SK-N-SH (cell line): Measurements from ENCODE around the gene FUT4. TPM values are rescaled to one million over a fixed set of nuclear protein-coding genes. Genes with fewer than 3 reads are reported as not detected.
A peak's percentile ranks its signal among the peaks of the same experiment; 100 is the strongest.

ENCODE experiments used
- CTCF ChIA-PET: fragments of 300-600, 350-600 bp; formaldehyde crosslinking; extraction: SDS; loops from one replicate; lab custom pipeline; 2021; lab: Yijun Ruan, JAX
- POLR2A ChIA-PET: fragments of 350-600 bp; sonication (Branson Sonifier 250); formaldehyde crosslinking; extraction: SDS; loops from one replicate; lab custom pipeline; 2020; ENCODE audit warnings: antibody characterized with exemption, inconsistent platforms; lab: Yijun Ruan, JAX
- DNase-seq: peaks from one replicate; pipeline ENCODE4 v3.0.0; 2012
- H2AFZ ChIP-seq: fragments of 200-600 bp; sonication (generic); 2 replicates; pipeline ENCODE4 v1.8.1; 2016; ENCODE audit warnings: antibody characterized with exemption, mild to moderate bottlenecking, low read depth
- H3F3A ChIP-seq: fragments of 200-600 bp; sonication (generic); replicated peaks from 2 replicates; pipeline ENCODE3; 2016; ENCODE audit warnings: antibody characterized with exemption, mild to moderate bottlenecking; ENCODE audit not compliant: insufficient read depth
- H3K27ac ChIP-seq, 2 experiments: fragments of 200-500 bp in 1 of 2; fragments of 200-600 bp in 1 of 2; sonication (Bioruptor generic) in 1 of 2; sonication (generic), shearing (Covaris generic) in 1 of 2; 2 replicates each; pipeline versions ENCODE4 v1.5.1 to v1.6.1; 2014 to 2016; ENCODE audit warnings: low read depth in 2 of 2, inconsistent platforms in 1 of 2, low read length in 1 of 2, mild to moderate bottlenecking in 1 of 2, mixed read lengths in 1 of 2
- H3K27me3 ChIP-seq: fragments of 200-600 bp; sonication (generic), shearing (Covaris generic); 2 replicates; pipeline ENCODE4 v1.6.1; 2016; ENCODE audit warnings: mixed run types; ENCODE audit not compliant: insufficient read depth
- H3K36me3 ChIP-seq, 2 experiments: fragments of 200-500 bp in 1 of 2; fragments of 200-600 bp in 1 of 2; sonication (Bioruptor generic) in 1 of 2; sonication (generic) in 1 of 2; replicated peaks in 1 of 2; 2 replicates each; pipeline versions ENCODE3 to v1.5.1; 2014 to 2016; ENCODE audit warnings: low read length in 1 of 2, mild to moderate bottlenecking in 1 of 2; ENCODE audit not compliant: insufficient read depth in 2 of 2, control insufficient read depth in 1 of 2
- H3K4me1 ChIP-seq, 2 experiments: fragments of 200-500 bp in 1 of 2; fragments of 200-600 bp in 1 of 2; sonication (Bioruptor generic) in 1 of 2; sonication (generic), shearing (Covaris generic) in 1 of 2; 2 replicates each; pipeline versions ENCODE4 v1.5.1 to v1.6.1; 2014 to 2016; ENCODE audit warnings: low read depth in 1 of 2, low read length in 1 of 2, mixed run types in 1 of 2; ENCODE audit not compliant: insufficient read depth in 2 of 2, control insufficient read depth in 1 of 2
- H3K4me2 ChIP-seq: fragments of 200-600 bp; sonication (generic), shearing (Covaris generic); 2 replicates; pipeline ENCODE4 v1.6.1; 2017; ENCODE audit warnings: mixed run types
- H3K4me3 ChIP-seq, 2 experiments: fragments of 200-500 bp in 1 of 2; fragments of 200-600 bp in 1 of 2; sonication (Bioruptor generic) in 1 of 2; sonication (generic), shearing (Covaris generic) in 1 of 2; 2 replicates each; pipeline versions ENCODE4 v1.5.1 to v1.8.1; 2014 to 2016; ENCODE audit warnings: low read depth in 2 of 2, inconsistent platforms in 1 of 2, low read length in 1 of 2, mild to moderate bottlenecking in 1 of 2, mixed read lengths in 1 of 2, moderate library complexity in 1 of 2
- H3K79me2 ChIP-seq: fragments of 200-600 bp; sonication (generic); 2 replicates; pipeline ENCODE4 v1.8.1; 2017; ENCODE audit warnings: mild to moderate bottlenecking; ENCODE audit not compliant: insufficient read depth
- H3K9ac ChIP-seq: fragments of 200-600 bp; sonication (generic); 2 replicates; pipeline ENCODE4 v1.6.1; 2017; ENCODE audit warnings: mixed run types
- H3K9me2 ChIP-seq: fragments of 200-600 bp; sonication (generic); 2 replicates; pipeline ENCODE4 v1.6.1; 2017; ENCODE audit warnings: mixed run types
- H3K9me3 ChIP-seq: fragments of 200-600 bp; sonication (generic); 2 replicates; pipeline ENCODE4 v1.6.1; 2017; ENCODE audit warnings: mixed run types, mild to moderate bottlenecking, moderate library complexity
- H4K20me1 ChIP-seq: fragments of 200-600 bp; sonication (generic); 2 replicates; pipeline ENCODE4 v1.6.1; 2017; ENCODE audit warnings: mild to moderate bottlenecking, mixed run types; ENCODE audit not compliant: insufficient read depth
- CHD2 ChIP-seq: fragments of 150-350 bp; IDR thresholded peaks from 2 replicates; pipeline ENCODE4 v1.6.1; 2018; ENCODE audit warnings: low read length; ENCODE audit not compliant: partially characterized antibody
- EZH2phosphoT487 ChIP-seq: fragments of 200-600 bp; sonication (generic); IDR thresholded peaks from 2 replicates; pipeline ENCODE4 v1.6.1; 2017; ENCODE audit warnings: low read depth, mixed run types, mild to moderate bottlenecking, antibody characterized with exemption, moderate library complexity, borderline replicate concordance
- FOXJ3 ChIP-seq: sonication (generic); formaldehyde crosslinking; IDR thresholded peaks from 2 replicates; pipeline ENCODE4 v1.5.1; 2020; ENCODE audit warnings: mild to moderate bottlenecking, missing genetic modification reagents
- GABPA ChIP-seq: IDR thresholded peaks from 2 replicates; pipeline ENCODE4 v1.4.0; 2012; ENCODE audit warnings: low read depth, mild to moderate bottlenecking
- GATA2 ChIP-seq: sonication (generic); formaldehyde crosslinking; IDR thresholded peaks from 2 replicates; pipeline ENCODE4 v1.5.0; 2020; ENCODE audit warnings: mild to moderate bottlenecking, missing genetic modification reagents
- IRF3 ChIP-seq: fragments of 150-350 bp; IDR thresholded peaks from 2 replicates; pipeline ENCODE4 v1.6.1; 2016; ENCODE audit warnings: mild to moderate bottlenecking, low read depth, low read length
- JUND ChIP-seq: IDR thresholded peaks from 2 replicates; pipeline ENCODE4 v1.4.0; 2012
- MAX ChIP-seq: IDR thresholded peaks from 2 replicates; pipeline ENCODE4 v1.4.0; 2012; ENCODE audit warnings: low read depth
- MXI1 ChIP-seq: IDR thresholded peaks from 2 replicates; pipeline ENCODE4 v1.6.1; 2012; ENCODE audit warnings: mild to moderate bottlenecking, low read depth, low read length, improper control_type of control experiment
- NFIC ChIP-seq: IDR thresholded peaks from 2 replicates; pipeline ENCODE4 v1.4.0; 2012; ENCODE audit warnings: borderline replicate concordance
- PBX3 ChIP-seq: IDR thresholded peaks from 2 replicates; pipeline ENCODE4; 2012
- RAD21 ChIP-seq: IDR thresholded peaks from 2 replicates; pipeline ENCODE4 v1.6.1; 2012; ENCODE audit warnings: mild to moderate bottlenecking, low read length
- RFX5 ChIP-seq: IDR thresholded peaks from 2 replicates; pipeline ENCODE4 v1.6.1; 2012; ENCODE audit warnings: mild to moderate bottlenecking, improper control_type of control experiment, low read length
- RXRA ChIP-seq: IDR thresholded peaks from 2 replicates; pipeline ENCODE4 v1.4.0; 2012; ENCODE audit warnings: low read depth, mild to moderate bottlenecking, borderline replicate concordance
- SMC3 ChIP-seq: IDR thresholded peaks from 2 replicates; pipeline ENCODE4 v1.6.1; 2012; ENCODE audit warnings: low read depth, low read length, improper control_type of control experiment
- TCF12 ChIP-seq: IDR thresholded peaks from 2 replicates; pipeline ENCODE4 v1.4.0; 2012
- TEAD4 ChIP-seq: IDR thresholded peaks from 2 replicates; pipeline ENCODE4 v1.4.0; 2012; ENCODE audit warnings: mild to moderate bottlenecking, borderline replicate concordance; ENCODE audit not compliant: insufficient read depth
- ZBTB33 ChIP-seq: IDR thresholded peaks from 2 replicates; pipeline ENCODE4 v1.4.0; 2012; ENCODE audit warnings: low read depth, borderline replicate concordance
- WGBS: methylation state at CpG from one replicate; pipeline ENCODE4 v1.1.6; 2017; ENCODE audit warnings: low lambda C conversion rate; 5-methylcytosine and 5-hydroxymethylcytosine counted together
- polyA plus RNA-seq, 3 experiments: library from polyadenylated mRNA; depleted of rRNA; stranded (reverse); fragments of >200 nt; gene quantifications; 2 replicates each; pipeline ENCODE4 v1.2.3, GENCODE V29; 2012

FUT4 gene
- polyA plus RNA-seq, 1 of the 3 experiments (the other 2 are of a cell fraction), result 1.9 TPM

- Histone ChIP-seq H3K9ac (no peak overlapping the region), H3K4me2 (peak overlapping the region; percentile 86), H3K4me3 (peak overlapping the region in 1 of 2 experiments; percentile 73; a peak in 2 of 4 replicates), H3K9me2 (no peaks in the 10 kb centered on the region), H3K36me3 (peaks cover 0 to 17% of the 10 kb centered on the region in 2 experiments), H3K9me3 (no peaks in the 10 kb centered on the region), H3F3A (peaks cover 13% of the 10 kb centered on the region), H3K27ac (no peak overlapping the region), H3K27me3 (no peaks in the 10 kb centered on the region), H3K4me1 (peaks cover 3 to 26% of the 10 kb centered on the region in 2 experiments; a peak in 2 of 4 replicates), H3K79me2 (peaks cover 37% of the 10 kb centered on the region), H4K20me1 (0 out of 2 replicates have a peak, but pooled peaks cover 9% of the 10 kb centered on the region), H2AFZ (no peak overlapping the region)
- WGBS, result 98% methylated on average over 42 of the region's 54 CpGs
- POLR2A ChIA-PET, result interaction anchor here (0.6 kb wide), 1 partner anchor 31 kb away, joined by 3 read pairs; no protein-coding TSS in a partner anchor
- no peak for DNase-seq
- no peak for TF ChIP-seq GATA2 (CRISPR knock-in tag)
- no peak for TF ChIP-seq RXRA
- TF ChIP-seq CHD2, result no peak
- TF ChIP-seq NFIC, result no peak
- TF ChIP-seq MXI1, result no peak
- TF ChIP-seq MAX, result no peak
- no peak for TF ChIP-seq TCF12
- TF ChIP-seq FOXJ3 (CRISPR knock-in tag), result no peak
- TF ChIP-seq SMC3, result no peak
- no peak for TF ChIP-seq TEAD4
- CTCF ChIA-PET, result interaction anchor here (0.9 to 1.4 kb wide), 2 partner anchors 10 to 35 kb away, joined by 3 read pairs; no protein-coding TSS in a partner anchor
These were observed 1.8 kb downstream of the FUT4 start for GRCh38 chr11:94545264-94546161.

- Histone ChIP-seq H3K79me2 (peaks cover 37% of the 10 kb centered on the region), H3K4me3 (peak overlapping the region in 1 of 2 experiments; percentile 73; a peak in 1 of 4 replicates), H3K9me2 (no peaks in the 10 kb centered on the region), H3K9ac (no peak overlapping the region), H4K20me1 (0 out of 2 replicates have a peak, but pooled peaks cover 9% of the 10 kb centered on the region), H2AFZ (no peak overlapping the region), H3K4me1 (peaks cover 3 to 26% of the 10 kb centered on the region in 2 experiments; a peak in 2 of 4 replicates), H3K27ac (no peak overlapping the region), H3K9me3 (no peaks in the 10 kb centered on the region), H3K36me3 (peaks cover 0 to 17% of the 10 kb centered on the region in 2 experiments), H3K4me2 (peak overlapping the region; percentile 86), H3F3A (peaks cover 13% of the 10 kb centered on the region), H3K27me3 (no peaks in the 10 kb centered on the region)
- ChIA-PET CTCF (interaction anchor here (0.9 to 1.4 kb wide), 2 partner anchors 9 to 36 kb away, joined by 3 read pairs; no protein-coding TSS in a partner anchor), POLR2A (no interaction called here)
- no peak for DNase-seq
- TF ChIP-seq PBX3 (no peak), EZH2phosphoT487 (no peak), RAD21 (no peak), FOXJ3 (CRISPR knock-in tag) (no peak), JUND (no peak), ZBTB33 (no peak), GATA2 (CRISPR knock-in tag) (no peak), NFIC (no peak), RFX5 (no peak), TCF12 (no peak), GABPA (no peak), IRF3 (no peak), SMC3 (no peak)
- 93% methylated on average over 2 of the region's 2 CpGs for WGBS
These were observed 2.4 kb downstream of the FUT4 start for GRCh38 chr11:94546162-94546470.
